Tibial nerve (tissue), 4 donors: ENCODE results near the gene RASAL1. TPM values are rescaled to one million over a fixed set of nuclear protein-coding genes. Genes with fewer than 3 reads are reported as not detected.

ENCODE experiments used
- DNase-seq, 2 donors: peaks; one replicate each; pipeline ENCODE4 v3.0.0-alpha.2; 2019; ENCODE audit warnings: low spot score in 2 of 2
- H3K27ac ChIP-seq, 4 donors: fragments of 200-600 bp; sonication (generic) in 3 of 4; one replicate each; pipeline ENCODE4 v1.5.1; 2017 to 2019; ENCODE audit warnings: mild to moderate bottlenecking in 1 of 4
- H3K27me3 ChIP-seq, 2 donors: fragments of 200-600 bp; sonication (generic) in 1 of 2; one replicate each; pipeline versions ENCODE4 v1.5.1 to v1.6.0; 2017 to 2019
- H3K36me3 ChIP-seq, 3 donors: fragments of 200-600 bp; sonication (generic); one replicate each; pipeline ENCODE4 v1.5.1; 2018 to 2019
- H3K4me1 ChIP-seq, 4 donors: fragments of 200-600 bp; sonication (generic) in 3 of 4; one replicate each; pipeline ENCODE4 v1.5.1; 2017 to 2019
- H3K4me3 ChIP-seq, 4 donors: fragments of 200-600 bp; sonication (generic) in 3 of 4; one replicate each; pipeline ENCODE4 v1.5.1; 2017 to 2019; ENCODE audit warnings: mild to moderate bottlenecking in 1 of 4, moderate library complexity in 1 of 4
- H3K9me3 ChIP-seq, 4 donors: fragments of 200-600 bp; sonication (generic) in 3 of 4; one replicate each; pipeline ENCODE4 v1.5.1; 2017 to 2019
- EP300 ChIP-seq, 2 donors: sonication (generic); formaldehyde crosslinking; IDR thresholded peaks; one replicate each; pipeline ENCODE4 v1.6.1; 2017; ENCODE audit warnings: antibody characterized with exemption in 2 of 2, mild to moderate bottlenecking in 1 of 2
- POLR2A ChIP-seq, 2 donors: fragments of 450-650 bp; IDR thresholded peaks; one replicate each; pipeline ENCODE4 v1.6.1; 2017; ENCODE audit warnings: antibody characterized with exemption in 2 of 2, mild to moderate bottlenecking in 2 of 2, moderate library complexity in 2 of 2
- WGBS, 2 donors: methylation state at CpG; one replicate each; pipeline ENCODE4 v1.1.5; 2018; 5-methylcytosine and 5-hydroxymethylcytosine counted together
- total RNA-seq, 4 donors: library from RNA; depleted of rRNA; stranded (reverse); fragments of >200 nt; gene quantifications; one replicate each; pipeline ENCODE4 v1.1.0, GENCODE V29; 2016
- TF ChIP-seq, protein P1 (sequence below), 5 experiments: fragments of 200-600 bp in 3 of 5; fragments of 450-650 bp in 2 of 5; sonication (generic) in 3 of 5; IDR thresholded peaks; one replicate each; pipeline ENCODE4 v1.5.1; 2016 to 2019; ENCODE audit warnings: antibody characterized with exemption in 5 of 5, mild to moderate bottlenecking in 3 of 5, moderate library complexity in 2 of 5

RASAL1 gene
- total RNA-seq, 4 donors from 2014 or later, result 0.87 to 5.2 (median 3.3) TPM

DNA sequence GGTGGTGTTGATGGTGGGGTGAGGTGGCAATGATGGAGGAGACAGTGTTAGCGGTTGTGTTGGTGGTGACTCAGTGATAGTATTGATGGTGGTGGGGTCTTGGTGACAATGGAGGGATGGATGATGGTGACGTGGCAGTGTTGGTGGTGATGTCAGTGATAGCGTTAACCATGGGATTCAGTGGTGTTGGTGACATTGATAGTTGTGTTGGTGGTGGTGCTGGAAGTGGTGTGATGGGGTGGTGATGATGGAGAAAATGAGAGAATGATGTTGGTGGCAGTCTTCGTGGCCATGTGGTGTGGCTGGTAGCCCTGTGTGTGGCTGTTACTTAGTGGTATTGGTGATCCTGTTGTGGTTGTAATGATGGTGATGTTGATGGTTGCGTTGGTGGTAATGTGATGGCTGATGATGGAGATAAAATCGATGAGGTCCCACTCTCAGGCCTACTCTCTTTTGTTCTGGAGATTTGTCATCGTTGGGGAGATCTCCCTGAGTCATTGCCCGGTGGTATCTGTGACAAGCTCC lies 76.4 kb downstream of the RASAL1 start:
- WGBS, 2 donors, result 87 to 93% methylated on average over 8 of the region's 8 CpGs
- no peak for DNase-seq
- H3K27me3 ChIP-seq, result peaks cover 0 to 51% of the 10 kb centered on the region in 2 donors
- H3K36me3 ChIP-seq, result no peaks in the 10 kb centered on the region
- H3K4me3 ChIP-seq, result no peak overlapping the region
- no peak overlapping the region for H3K27ac ChIP-seq
- peaks cover 0 to 24% (median 8%) of the 10 kb centered on the region in 4 donors for H3K4me1 ChIP-seq
- H3K9me3 ChIP-seq, result no peaks in the 10 kb centered on the region
- TF ChIP-seq, protein P1, sequence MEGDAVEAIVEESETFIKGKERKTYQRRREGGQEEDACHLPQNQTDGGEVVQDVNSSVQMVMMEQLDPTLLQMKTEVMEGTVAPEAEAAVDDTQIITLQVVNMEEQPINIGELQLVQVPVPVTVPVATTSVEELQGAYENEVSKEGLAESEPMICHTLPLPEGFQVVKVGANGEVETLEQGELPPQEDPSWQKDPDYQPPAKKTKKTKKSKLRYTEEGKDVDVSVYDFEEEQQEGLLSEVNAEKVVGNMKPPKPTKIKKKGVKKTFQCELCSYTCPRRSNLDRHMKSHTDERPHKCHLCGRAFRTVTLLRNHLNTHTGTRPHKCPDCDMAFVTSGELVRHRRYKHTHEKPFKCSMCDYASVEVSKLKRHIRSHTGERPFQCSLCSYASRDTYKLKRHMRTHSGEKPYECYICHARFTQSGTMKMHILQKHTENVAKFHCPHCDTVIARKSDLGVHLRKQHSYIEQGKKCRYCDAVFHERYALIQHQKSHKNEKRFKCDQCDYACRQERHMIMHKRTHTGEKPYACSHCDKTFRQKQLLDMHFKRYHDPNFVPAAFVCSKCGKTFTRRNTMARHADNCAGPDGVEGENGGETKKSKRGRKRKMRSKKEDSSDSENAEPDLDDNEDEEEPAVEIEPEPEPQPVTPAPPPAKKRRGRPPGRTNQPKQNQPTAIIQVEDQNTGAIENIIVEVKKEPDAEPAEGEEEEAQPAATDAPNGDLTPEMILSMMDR (IDR thresholded peaks at IDR 0.05), result no peak
- no peak for TF ChIP-seq EP300 (IDR thresholded peaks at IDR 0.05)
- no peak for TF ChIP-seq POLR2A (IDR thresholded peaks at IDR 0.05)

DNA sequence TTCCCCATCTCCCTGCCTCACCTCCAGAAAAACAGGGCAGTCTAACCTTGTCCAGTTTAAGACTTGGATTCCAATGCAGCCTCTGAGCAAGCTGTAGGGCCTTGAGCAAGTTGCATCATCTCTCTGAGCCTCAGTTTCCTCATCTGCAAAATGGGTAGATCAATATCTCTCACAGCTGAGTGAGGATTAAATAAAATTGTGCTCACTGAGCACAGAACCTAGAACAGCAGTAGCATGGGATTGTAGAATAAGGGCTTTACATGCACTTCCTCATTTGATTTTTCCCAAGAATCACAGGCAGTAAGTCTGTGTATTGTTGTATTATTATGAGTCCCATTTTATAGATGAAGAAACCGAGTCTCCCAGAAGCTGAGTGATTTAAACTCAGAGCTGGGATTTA lies 77.0 kb downstream of the RASAL1 start:
- 88 to 94% methylated on average over 1 of the region's 1 CpG for WGBS, 2 donors
- no peaks in the 10 kb centered on the region for H3K9me3 ChIP-seq
- H3K27ac ChIP-seq, result no peak overlapping the region
- H3K27me3 ChIP-seq, result peaks cover 0 to 45% of the 10 kb centered on the region in 2 donors
- peaks cover 0 to 24% (median 8%) of the 10 kb centered on the region in 4 donors for H3K4me1 ChIP-seq
- DNase-seq, result no peak
- TF ChIP-seq, protein P1 (IDR thresholded peaks at IDR 0.05), result no peak
- no peak for TF ChIP-seq POLR2A (IDR thresholded peaks at IDR 0.05)
- no peak for TF ChIP-seq EP300 (IDR thresholded peaks at IDR 0.05)
- H3K4me3 ChIP-seq, result no peak overlapping the region
- no peaks in the 10 kb centered on the region for H3K36me3 ChIP-seq

DNA sequence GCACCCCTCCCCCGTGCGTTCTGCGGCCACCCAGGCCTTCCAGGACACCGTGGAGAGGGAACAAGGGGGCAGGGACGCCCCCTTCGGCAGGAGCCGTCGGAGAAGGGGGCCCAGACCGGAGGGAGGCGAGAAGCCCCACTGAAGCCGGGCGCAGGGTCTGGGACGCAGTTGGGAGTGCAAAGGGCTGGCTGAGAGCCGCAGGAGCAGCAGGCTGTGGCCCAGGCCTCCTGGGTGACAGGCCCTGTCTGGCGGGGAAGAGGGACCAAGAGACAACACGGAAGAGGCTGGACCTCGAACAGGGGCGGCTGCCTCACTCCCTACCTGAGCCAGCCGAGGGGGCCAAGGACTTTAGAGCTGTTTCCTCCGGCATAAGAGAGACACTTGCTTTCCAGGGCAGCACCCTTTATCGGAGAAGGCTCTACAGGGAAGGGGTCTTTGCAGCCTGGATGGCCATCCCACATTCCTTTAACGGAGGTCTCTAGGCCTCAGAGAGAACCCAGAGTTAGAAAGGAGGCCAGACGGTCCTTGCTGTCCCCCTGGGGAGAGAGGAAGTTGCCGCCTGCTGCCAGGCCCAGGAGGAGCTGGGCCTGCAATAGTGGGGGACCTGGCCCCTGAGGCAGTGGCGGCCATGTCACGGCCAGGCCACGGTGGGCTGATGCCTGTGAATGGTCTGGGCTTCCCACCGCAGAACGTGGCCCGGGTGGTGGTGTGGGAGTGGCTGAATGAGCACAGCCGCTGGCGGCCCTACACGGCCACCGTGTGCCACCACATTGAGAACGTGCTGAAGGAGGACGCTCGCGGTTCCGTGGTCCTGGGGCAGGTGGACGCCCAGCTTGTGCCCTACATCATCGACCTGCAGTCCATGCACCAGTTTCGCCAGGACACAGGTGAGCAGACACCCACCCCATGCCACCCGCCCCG lies 77.7 kb downstream of the RASAL1 start:
- TF ChIP-seq, protein P1 (IDR thresholded peaks at IDR 0.05), result no peak
- no peak for TF ChIP-seq POLR2A (IDR thresholded peaks at IDR 0.05)
- no peak for TF ChIP-seq EP300 (IDR thresholded peaks at IDR 0.05)
- 67 to 73% methylated on average over 25 to 28 of the region's 44 CpGs for WGBS, 2 donors

DNA sequence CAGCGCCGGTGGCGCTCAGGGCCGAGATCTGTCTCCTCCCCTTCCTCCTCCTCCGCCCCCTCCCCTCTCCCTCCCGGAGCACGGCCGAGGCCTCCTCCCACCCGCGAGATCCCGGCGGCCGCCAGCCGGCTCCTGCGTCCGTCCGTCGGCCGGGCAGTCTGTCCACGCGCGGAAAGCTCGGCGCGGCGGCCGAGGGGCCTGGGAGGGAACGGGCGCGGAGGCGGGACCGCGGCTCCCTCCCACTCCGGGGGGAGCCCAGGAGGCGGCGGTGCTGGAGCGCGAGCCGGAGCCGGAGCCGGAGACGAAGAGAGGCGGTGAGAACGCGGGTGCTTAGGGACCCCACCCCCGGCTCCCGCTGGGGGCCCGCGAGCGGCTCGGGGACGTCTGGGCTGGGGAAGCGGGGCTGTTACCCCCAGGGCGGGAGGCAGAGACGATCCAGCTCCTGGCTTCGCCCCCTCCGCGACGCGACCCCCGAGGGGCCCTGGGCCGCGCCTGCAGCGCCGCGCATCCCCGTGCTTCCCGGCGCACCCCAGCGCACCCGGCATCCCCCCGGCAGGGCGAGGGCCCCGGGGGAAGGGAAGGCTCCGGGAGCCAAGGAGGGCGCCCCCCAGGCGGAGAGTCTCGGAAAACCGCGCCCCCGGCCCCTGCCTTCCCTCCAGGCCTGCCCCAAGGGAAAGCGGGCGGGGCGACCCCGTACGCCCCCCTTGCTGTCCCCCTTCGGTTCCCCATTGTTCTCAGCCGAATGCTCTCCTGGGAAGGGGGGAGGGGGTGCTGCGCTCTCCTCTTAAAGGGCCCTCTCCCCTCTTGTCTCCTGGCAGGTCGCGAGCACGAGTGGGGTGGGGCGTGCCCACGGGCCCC lies 78.7 kb downstream of the RASAL1 start, which contains the start of gene DTX1:
DTX1 (plus strand) TSS at position 100 of the 858 bp plus-strand sequence. CDS start 1,463 bp downstream, outside the sequence.
- 0 to 1% methylated on average over 35 to 37 of the region's 94 CpGs for WGBS, 2 donors
- H3K27ac ChIP-seq, result peak within 1 kb of the TSS in 2 of 4 donors; percentile 66 to 68
- peaks cover 0 to 42% of the 10 kb centered on the region in 2 donors for H3K27me3 ChIP-seq
- peak within 1 kb of the TSS; percentile 30 to 64 (median 48) for H3K4me3 ChIP-seq
- no peaks in the 10 kb centered on the region for H3K36me3 ChIP-seq
- DNase-seq, result no peak
- H3K4me1 ChIP-seq, result peaks cover 0 to 24% (median 8%) of the 10 kb centered on the region in 4 donors
- H3K9me3 ChIP-seq, result no peaks in the 10 kb centered on the region
- TF ChIP-seq POLR2A (IDR thresholded peaks at IDR 0.05) (no peak), EP300 (IDR thresholded peaks at IDR 0.05) (no peak)
- TF ChIP-seq, protein P1 (IDR thresholded peaks at IDR 0.05), result no peak

More for the DNA sequence above, 77.7 kb downstream of the RASAL1 start:
- Histone ChIP-seq H3K27ac (peak overlapping the region in 2 of 4 donors; percentile 66 to 68), H3K9me3 (no peaks in the 10 kb centered on the region), H3K27me3 (peaks cover 0 to 42% of the 10 kb centered on the region in 2 donors), H3K4me1 (peaks cover 0 to 24% (median 8%) of the 10 kb centered on the region in 4 donors), H3K4me3 (peak overlapping the region; percentile 30 to 64 (median 48)), H3K36me3 (no peaks in the 10 kb centered on the region)
- DNase-seq, result no peak
